HEK293 (cell line): ENCODE results near the gene STMP1.

Source experiments
- CTCF ChIA-PET: fragments of 350-600 bp; formaldehyde crosslinking; extraction: SDS; loops from one replicate; lab custom pipeline; 2021; ENCODE audit warnings: antibody characterized with exemption; lab: Yijun Ruan, JAX
- POLR2A ChIA-PET: fragments of 300-600 bp; formaldehyde crosslinking; extraction: SDS; loops from one replicate; lab custom pipeline; 2020; ENCODE audit warnings: antibody characterized with exemption, inconsistent platforms; lab: Yijun Ruan, JAX
- H3K27ac ChIP-seq: fragments of 200-500 bp; sonication (Bioruptor generic); 2 replicates; pipeline ENCODE4 v1.5.1; 2014; ENCODE audit warnings: low read depth, low read length, control low read depth, inconsistent platforms; ENCODE audit errors: extremely low read depth
- H3K36me3 ChIP-seq, 2 experiments: fragments of 200-500 bp in 1 of 2; sonication (Bioruptor generic) in 1 of 2; 1 replicate in 1 of 2; 2 replicates in 1 of 2; pipeline ENCODE4 v1.5.1; 2014 to 2017; ENCODE audit warnings: inconsistent platforms in 2 of 2, low read length in 2 of 2; ENCODE audit not compliant: control insufficient read depth in 2 of 2, insufficient read depth in 1 of 2
- H3K4me1 ChIP-seq: fragments of 200-500 bp; sonication (Bioruptor generic); 2 replicates; pipeline ENCODE4 v1.5.1; 2014; ENCODE audit warnings: mild to moderate bottlenecking, low read length, inconsistent platforms; ENCODE audit not compliant: control insufficient read depth, insufficient read depth
- H3K4me3 ChIP-seq: 2 replicates; pipeline ENCODE4 v1.5.1; 2011; ENCODE audit warnings: low read depth, mild to moderate bottlenecking, control low read depth, low read length, moderate library complexity
- H3K9me3 ChIP-seq: fragments of 200-500 bp; sonication (Bioruptor generic); 2 replicates; pipeline ENCODE4 v1.5.1; 2014; ENCODE audit warnings: low read depth, low read length, inconsistent platforms; ENCODE audit not compliant: control insufficient read depth, insufficient read depth
- BCL11B ChIP-seq: fragments of 450-650 bp; formaldehyde crosslinking; IDR thresholded peaks from 2 replicates; pipeline ENCODE4 v1.5.1; 2016; ENCODE audit warnings: low read depth, missing biosample characterization, missing genetic modification characterization
- KLF10 ChIP-seq: fragments of 450-650 bp; IDR thresholded peaks from 2 replicates; pipeline ENCODE4 v1.5.1; 2018; ENCODE audit warnings: missing biosample characterization, mild to moderate bottlenecking, missing genetic modification characterization
- SP3 ChIP-seq: fragments of 450-650 bp; formaldehyde crosslinking; IDR thresholded peaks from 2 replicates; pipeline ENCODE4 v1.5.1; 2016; ENCODE audit warnings: missing biosample characterization, missing genetic modification characterization
- ZNF121 ChIP-seq: fragments of 450-650 bp; formaldehyde crosslinking; IDR thresholded peaks from 2 replicates; pipeline ENCODE4 v1.5.1; 2016; ENCODE audit warnings: missing biosample characterization, missing genetic modification characterization
- ZNF140 ChIP-seq: fragments of 450-650 bp; formaldehyde crosslinking; IDR thresholded peaks from 2 replicates; pipeline ENCODE4 v1.5.1; 2016; ENCODE audit warnings: missing biosample characterization, missing genetic modification characterization
- ZNF184 ChIP-seq: fragments of 450-650 bp; IDR thresholded peaks from 2 replicates; pipeline ENCODE4 v1.5.1; 2018; ENCODE audit warnings: missing biosample characterization, mild to moderate bottlenecking, missing genetic modification characterization
- ZNF292 ChIP-seq: fragments of 450-650 bp; formaldehyde crosslinking; IDR thresholded peaks from 2 replicates; pipeline ENCODE4 v1.5.1; 2016; ENCODE audit warnings: low read depth, missing biosample characterization, missing genetic modification characterization, borderline replicate concordance
- ZNF423 ChIP-seq: fragments of 450-650 bp; formaldehyde crosslinking; IDR thresholded peaks from 2 replicates; pipeline ENCODE4 v1.5.1; 2016; ENCODE audit warnings: missing biosample characterization, missing genetic modification characterization
- ZNF561 ChIP-seq: fragments of 450-650 bp; IDR thresholded peaks from 2 replicates; pipeline ENCODE4 v1.5.1; 2018; ENCODE audit warnings: missing biosample characterization, missing genetic modification characterization, borderline replicate concordance
- ZNF624 ChIP-seq: fragments of 450-650 bp; formaldehyde crosslinking; IDR thresholded peaks from 2 replicates; pipeline ENCODE4 v1.5.1; 2017; ENCODE audit warnings: missing biosample characterization, missing genetic modification characterization
- ZNF626 ChIP-seq: fragments of 450-650 bp; sonication (Bioruptor Pico); formaldehyde crosslinking; IDR thresholded peaks from 2 replicates; pipeline ENCODE4 v1.5.1; 2018; ENCODE audit warnings: missing biosample characterization, missing genetic modification characterization, inconsistent platforms
- ZNF664 ChIP-seq: fragments of 450-650 bp; formaldehyde crosslinking; IDR thresholded peaks from 2 replicates; pipeline ENCODE4 v1.5.1; 2016; ENCODE audit warnings: missing biosample characterization, missing genetic modification characterization
- ZNF76 ChIP-seq: fragments of 450-650 bp; formaldehyde crosslinking; IDR thresholded peaks from 2 replicates; pipeline ENCODE4; 2016; ENCODE audit warnings: low read depth, missing biosample characterization, missing genetic modification characterization, borderline replicate concordance
- ZNF777 ChIP-seq: fragments of 450-650 bp; formaldehyde crosslinking; IDR thresholded peaks from 2 replicates; pipeline ENCODE4 v1.5.1; 2017; ENCODE audit warnings: missing biosample characterization, missing genetic modification characterization, borderline replicate concordance
- ZNF843 ChIP-seq: fragments of 450-650 bp; formaldehyde crosslinking; IDR thresholded peaks from 2 replicates; pipeline ENCODE4 v1.5.1; 2016; ENCODE audit warnings: missing biosample characterization, missing genetic modification characterization
- TF ChIP-seq, protein P1 (sequence below): fragments of 450-650 bp; formaldehyde crosslinking; IDR thresholded peaks from 2 replicates; pipeline ENCODE4 v1.5.1; 2017; ENCODE audit warnings: missing biosample characterization, missing genetic modification characterization
- TF ChIP-seq, protein P2 (sequence below): fragments of 450-650 bp; formaldehyde crosslinking; IDR thresholded peaks from 2 replicates; pipeline ENCODE4 v1.5.1; 2016; ENCODE audit warnings: missing biosample characterization, missing genetic modification characterization
- TF ChIP-seq, protein P3 (sequence below): fragments of 450-650 bp; formaldehyde crosslinking; IDR thresholded peaks from 2 replicates; pipeline ENCODE4 v1.5.1; 2016; ENCODE audit warnings: missing biosample characterization, missing genetic modification characterization
- TF ChIP-seq, protein P4 (sequence below): fragments of 450-650 bp; formaldehyde crosslinking; IDR thresholded peaks from 2 replicates; pipeline ENCODE4 v1.5.0; 2017; ENCODE audit warnings: missing biosample characterization, missing genetic modification characterization, borderline replicate concordance

STMP1 gene

DNA sequence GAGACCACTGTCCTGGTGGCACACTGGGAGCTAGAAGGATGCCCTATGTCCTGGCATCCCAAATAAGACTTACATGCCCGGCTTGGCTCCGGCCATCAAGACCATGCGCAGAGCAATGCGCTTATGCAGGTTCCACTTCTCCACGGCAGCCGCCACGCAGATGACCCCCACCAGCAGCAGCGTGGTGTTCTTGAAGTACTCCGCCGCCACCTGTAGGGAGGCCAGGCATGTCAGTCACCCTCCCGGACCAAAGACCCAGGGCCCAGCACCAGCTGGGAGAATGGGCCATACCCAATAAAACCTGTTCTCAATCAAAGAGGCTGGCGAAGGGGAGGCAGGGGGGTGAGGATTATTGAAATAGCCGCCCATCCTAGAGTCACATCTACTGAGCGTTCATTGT lies 45.7 kb downstream of the STMP1 start:
- Histone ChIP-seq H3K36me3 (peaks cover 0 to 13% of the 10 kb centered on the region in 2 experiments; a peak in 1 of 3 replicates), H3K27ac (no peak overlapping the region), H3K4me1 (no peaks in the 10 kb centered on the region), H3K9me3 (no peaks in the 10 kb centered on the region), H3K4me3 (no peak overlapping the region)
- no peak for TF ChIP-seq ZNF561 (tag by site-specific recombination)
- no peak for TF ChIP-seq BCL11B (tag by site-specific recombination)
- TF ChIP-seq ZNF140 (tag by site-specific recombination) = no peak
- TF ChIP-seq ZNF423 (tag by site-specific recombination) = no peak
- TF ChIP-seq, protein P1, sequence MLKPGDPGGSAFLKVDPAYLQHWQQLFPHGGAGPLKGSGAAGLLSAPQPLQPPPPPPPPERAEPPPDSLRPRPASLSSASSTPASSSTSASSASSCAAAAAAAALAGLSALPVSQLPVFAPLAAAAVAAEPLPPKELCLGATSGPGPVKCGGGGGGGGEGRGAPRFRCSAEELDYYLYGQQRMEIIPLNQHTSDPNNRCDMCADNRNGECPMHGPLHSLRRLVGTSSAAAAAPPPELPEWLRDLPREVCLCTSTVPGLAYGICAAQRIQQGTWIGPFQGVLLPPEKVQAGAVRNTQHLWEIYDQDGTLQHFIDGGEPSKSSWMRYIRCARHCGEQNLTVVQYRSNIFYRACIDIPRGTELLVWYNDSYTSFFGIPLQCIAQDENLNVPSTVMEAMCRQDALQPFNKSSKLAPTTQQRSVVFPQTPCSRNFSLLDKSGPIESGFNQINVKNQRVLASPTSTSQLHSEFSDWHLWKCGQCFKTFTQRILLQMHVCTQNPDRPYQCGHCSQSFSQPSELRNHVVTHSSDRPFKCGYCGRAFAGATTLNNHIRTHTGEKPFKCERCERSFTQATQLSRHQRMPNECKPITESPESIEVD (tag by site-specific recombination) = no peak
- no peak for TF ChIP-seq ZNF292
- TF ChIP-seq, protein P2, sequence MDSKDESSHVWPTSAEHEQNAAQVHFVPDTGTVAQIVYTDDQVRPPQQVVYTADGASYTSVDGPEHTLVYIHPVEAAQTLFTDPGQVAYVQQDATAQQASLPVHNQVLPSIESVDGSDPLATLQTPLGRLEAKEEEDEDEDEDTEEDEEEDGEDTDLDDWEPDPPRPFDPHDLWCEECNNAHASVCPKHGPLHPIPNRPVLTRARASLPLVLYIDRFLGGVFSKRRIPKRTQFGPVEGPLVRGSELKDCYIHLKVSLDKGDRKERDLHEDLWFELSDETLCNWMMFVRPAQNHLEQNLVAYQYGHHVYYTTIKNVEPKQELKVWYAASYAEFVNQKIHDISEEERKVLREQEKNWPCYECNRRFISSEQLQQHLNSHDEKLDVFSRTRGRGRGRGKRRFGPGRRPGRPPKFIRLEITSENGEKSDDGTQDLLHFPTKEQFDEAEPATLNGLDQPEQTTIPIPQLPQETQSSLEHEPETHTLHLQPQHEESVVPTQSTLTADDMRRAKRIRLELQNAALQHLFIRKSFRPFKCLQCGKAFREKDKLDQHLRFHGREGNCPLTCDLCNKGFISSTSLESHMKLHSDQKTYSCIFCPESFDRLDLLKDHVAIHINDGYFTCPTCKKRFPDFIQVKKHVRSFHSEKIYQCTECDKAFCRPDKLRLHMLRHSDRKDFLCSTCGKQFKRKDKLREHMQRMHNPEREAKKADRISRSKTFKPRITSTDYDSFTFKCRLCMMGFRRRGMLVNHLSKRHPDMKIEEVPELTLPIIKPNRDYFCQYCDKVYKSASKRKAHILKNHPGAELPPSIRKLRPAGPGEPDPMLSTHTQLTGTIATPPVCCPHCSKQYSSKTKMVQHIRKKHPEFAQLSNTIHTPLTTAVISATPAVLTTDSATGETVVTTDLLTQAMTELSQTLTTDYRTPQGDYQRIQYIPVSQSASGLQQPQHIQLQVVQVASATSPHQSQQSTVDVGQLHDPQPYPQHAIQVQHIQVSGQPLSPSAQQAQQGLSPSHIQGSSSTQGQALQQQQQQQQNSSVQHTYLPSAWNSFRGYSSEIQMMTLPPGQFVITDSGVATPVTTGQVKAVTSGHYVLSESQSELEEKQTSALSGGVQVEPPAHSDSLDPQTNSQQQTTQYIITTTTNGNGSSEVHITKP (tag by site-specific recombination) = no peak
- no peak for TF ChIP-seq ZNF664
- TF ChIP-seq, protein P3, sequence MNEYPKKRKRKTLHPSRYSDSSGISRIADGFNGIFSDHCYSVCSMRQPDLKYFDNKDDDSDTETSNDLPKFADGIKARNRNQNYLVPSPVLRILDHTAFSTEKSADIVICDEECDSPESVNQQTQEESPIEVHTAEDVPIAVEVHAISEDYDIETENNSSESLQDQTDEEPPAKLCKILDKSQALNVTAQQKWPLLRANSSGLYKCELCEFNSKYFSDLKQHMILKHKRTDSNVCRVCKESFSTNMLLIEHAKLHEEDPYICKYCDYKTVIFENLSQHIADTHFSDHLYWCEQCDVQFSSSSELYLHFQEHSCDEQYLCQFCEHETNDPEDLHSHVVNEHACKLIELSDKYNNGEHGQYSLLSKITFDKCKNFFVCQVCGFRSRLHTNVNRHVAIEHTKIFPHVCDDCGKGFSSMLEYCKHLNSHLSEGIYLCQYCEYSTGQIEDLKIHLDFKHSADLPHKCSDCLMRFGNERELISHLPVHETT = no peak
- TF ChIP-seq ZNF624 (tag by site-specific recombination) = no peak
- TF ChIP-seq, protein P4, sequence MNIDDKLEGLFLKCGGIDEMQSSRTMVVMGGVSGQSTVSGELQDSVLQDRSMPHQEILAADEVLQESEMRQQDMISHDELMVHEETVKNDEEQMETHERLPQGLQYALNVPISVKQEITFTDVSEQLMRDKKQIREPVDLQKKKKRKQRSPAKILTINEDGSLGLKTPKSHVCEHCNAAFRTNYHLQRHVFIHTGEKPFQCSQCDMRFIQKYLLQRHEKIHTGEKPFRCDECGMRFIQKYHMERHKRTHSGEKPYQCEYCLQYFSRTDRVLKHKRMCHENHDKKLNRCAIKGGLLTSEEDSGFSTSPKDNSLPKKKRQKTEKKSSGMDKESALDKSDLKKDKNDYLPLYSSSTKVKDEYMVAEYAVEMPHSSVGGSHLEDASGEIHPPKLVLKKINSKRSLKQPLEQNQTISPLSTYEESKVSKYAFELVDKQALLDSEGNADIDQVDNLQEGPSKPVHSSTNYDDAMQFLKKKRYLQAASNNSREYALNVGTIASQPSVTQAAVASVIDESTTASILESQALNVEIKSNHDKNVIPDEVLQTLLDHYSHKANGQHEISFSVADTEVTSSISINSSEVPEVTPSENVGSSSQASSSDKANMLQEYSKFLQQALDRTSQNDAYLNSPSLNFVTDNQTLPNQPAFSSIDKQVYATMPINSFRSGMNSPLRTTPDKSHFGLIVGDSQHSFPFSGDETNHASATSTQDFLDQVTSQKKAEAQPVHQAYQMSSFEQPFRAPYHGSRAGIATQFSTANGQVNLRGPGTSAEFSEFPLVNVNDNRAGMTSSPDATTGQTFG = no peak
- no peak for TF ChIP-seq SP3
- no peak for TF ChIP-seq ZNF843 (tag by site-specific recombination)
- TF ChIP-seq ZNF184 (tag by site-specific recombination) = no peak
- no peak for TF ChIP-seq ZNF777 (tag by site-specific recombination)
- TF ChIP-seq ZNF121 (tag by site-specific recombination) = no peak
- no peak for TF ChIP-seq ZNF626 (tag by site-specific recombination)
- TF ChIP-seq ZNF76 (tag by site-specific recombination) = no peak
- no peak for TF ChIP-seq KLF10
- POLR2A ChIA-PET = no interaction called here
- CTCF ChIA-PET = interaction anchor here (0.6 to 1.3 kb wide), 4 partner anchors 9 to 66 kb away, joined by 3 to 4 read pairs (median 3); no protein-coding TSS in a partner anchor
